Measurements from ENCODE around the gene IL22RA2. TPM values are rescaled to one million over a fixed set of nuclear protein-coding genes. Genes with fewer than 3 reads are reported as not detected.

The IL22RA2 gene
- total and polyA plus RNA-seq, 3 donors from 2014 or later, result not detected

DNA sequence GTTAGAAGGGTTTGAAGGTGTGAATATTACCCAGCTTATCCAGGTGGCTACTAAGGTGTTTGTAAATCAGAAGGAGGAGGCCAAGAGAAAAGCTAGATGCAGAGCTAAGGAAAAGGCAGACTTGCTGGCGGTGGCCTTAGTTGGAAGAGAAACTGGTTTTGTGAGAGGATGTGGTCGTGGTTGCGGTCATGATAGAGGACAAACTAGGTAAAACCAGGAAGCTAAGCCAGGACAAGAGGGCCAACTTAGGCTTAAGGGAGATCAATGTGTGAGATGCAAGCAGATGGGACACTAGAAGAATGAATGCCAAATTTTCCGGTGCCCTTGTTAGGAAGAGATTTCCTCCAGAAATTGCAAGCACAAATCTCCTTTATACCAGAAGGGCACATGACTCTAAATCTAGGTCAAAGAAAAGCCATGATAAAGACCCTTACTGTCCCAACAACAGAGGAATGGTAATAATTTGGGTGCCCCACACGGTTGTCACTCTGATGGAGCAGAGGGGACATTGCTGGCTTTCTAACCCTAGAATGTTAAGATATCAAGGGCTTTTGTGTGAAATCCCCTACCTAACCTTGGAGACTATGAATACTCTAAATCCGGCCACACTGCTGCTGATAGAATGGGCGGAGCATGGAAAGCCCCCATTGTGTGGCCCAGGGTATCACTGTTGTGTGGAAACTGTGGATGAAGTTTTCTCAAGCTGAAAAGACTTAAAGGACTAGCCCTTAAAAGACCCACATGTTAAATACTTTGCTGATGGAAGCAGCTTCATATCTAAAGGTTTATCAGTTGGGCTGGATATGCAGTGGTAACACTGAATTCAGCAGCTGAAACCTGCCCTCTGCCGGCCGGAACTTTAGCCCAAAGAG, 7.8 kb downstream of the IL22RA2 start:
- Histone ChIP-seq H3K27me3 (no peaks in the 10 kb centered on the region), H3K4me1 (no peaks in the 10 kb centered on the region), H3K36me3 (ENCODE audit: low read depth, missing control alignments) (no peaks in the 10 kb centered on the region), H3K27ac (no peak overlapping the region), H3K4me3 (no peak overlapping the region), H3K9me3 (no peaks in the 10 kb centered on the region)
- DNase-seq, result no peak
- WGBS, 2 donors, result 83 to 88% methylated on average over 9 of the region's 9 CpGs
- no peak for TF ChIP-seq CTCF (IDR thresholded peaks at IDR 0.05)
- TF ChIP-seq POLR2A (IDR thresholded peaks at IDR 0.05), result no peak
- intact Hi-C loops (cut with DNase I; ENCODE audit: low total_unique reads), result no loop called here

DNA sequence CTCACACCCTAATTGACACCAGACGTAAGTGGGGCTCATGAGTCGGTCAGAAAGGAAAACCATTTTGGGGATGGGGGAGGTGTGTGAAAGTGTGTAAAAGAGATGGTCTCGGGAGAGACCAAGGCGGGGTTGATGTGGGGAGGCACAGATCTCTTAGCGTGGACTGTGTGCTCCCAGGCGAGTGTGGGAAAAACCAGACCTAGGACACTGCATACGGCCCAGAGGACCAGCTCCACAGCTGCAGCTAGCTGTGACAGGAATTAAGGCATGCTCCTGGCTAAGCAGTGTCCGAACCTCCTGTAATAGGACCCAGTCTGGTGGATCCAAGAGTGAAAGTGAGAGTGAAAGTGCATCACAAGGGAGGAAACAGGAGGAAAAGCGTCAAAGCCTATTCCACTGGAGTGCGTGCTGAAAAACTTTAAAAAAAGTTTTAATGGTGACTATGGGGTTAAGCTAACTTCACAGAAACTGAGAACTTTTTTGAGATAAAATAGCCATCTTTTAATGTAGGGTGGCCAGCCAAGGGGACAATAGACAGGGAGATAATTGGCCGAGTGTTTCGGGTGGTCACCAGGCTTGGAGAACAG, 9.6 kb downstream of the IL22RA2 start:
- 85 to 96% methylated on average over 12 of the region's 12 CpGs for WGBS, 2 donors
- Histone ChIP-seq H3K27ac (no peak overlapping the region), H3K27me3 (no peaks in the 10 kb centered on the region), H3K4me3 (no peak overlapping the region), H3K4me1 (no peaks in the 10 kb centered on the region), H3K36me3 (ENCODE audit: low read depth, missing control alignments) (no peaks in the 10 kb centered on the region), H3K9me3 (no peaks in the 10 kb centered on the region)
- TF ChIP-seq CTCF (IDR thresholded peaks at IDR 0.05) (no peak), POLR2A (IDR thresholded peaks at IDR 0.05) (no peak)
- no peak for DNase-seq
- intact Hi-C loops (cut with DNase I; ENCODE audit: low total_unique reads), result no loop called here

DNA sequence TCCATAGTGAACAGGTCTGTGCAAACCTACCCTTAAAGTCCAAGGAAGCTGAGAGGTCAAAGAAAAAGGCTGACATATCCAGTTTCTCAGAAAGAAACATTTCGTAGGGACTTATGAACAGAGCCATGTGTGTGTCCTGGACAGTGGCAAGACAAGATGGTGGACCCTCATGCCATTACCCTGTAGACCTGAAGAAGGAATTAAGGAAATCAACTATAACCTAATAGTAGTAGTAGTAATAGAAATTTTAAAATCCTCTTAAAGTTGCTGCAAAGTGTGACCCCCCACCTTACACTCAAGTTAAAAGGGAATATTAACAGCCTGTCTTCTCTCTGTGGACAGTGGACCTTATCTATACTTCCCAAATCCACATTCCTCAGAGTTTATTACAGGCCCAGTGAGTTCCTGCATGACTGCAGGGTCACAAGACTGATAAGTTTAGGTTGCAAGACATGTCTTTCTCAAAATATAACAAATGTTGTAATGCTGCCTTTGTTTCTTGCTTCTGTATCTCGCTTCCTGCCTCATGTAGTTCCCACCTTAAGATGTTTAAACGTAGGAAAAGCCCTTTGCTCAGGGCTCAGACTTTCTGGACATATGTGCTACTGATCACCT, 10.6 kb downstream of the IL22RA2 start:
- no peak overlapping the region for H3K4me3 ChIP-seq
- no peak overlapping the region for H3K27ac ChIP-seq
- H3K9me3 ChIP-seq, result no peaks in the 10 kb centered on the region
- H3K27me3 ChIP-seq, result no peaks in the 10 kb centered on the region
- H3K4me1 ChIP-seq, result no peaks in the 10 kb centered on the region
- no peaks in the 10 kb centered on the region for H3K36me3 ChIP-seq (ENCODE audit: low read depth, missing control alignments)
- intact Hi-C loops (cut with DNase I; ENCODE audit: low total_unique reads), result no loop called here
- no peak for DNase-seq
- WGBS, 2 donors, result 81% methylated on average over 3 of the region's 3 CpGs
- TF ChIP-seq POLR2A (IDR thresholded peaks at IDR 0.05) (no peak), CTCF (IDR thresholded peaks at IDR 0.05) (no peak)

GRCh38 chr6:137161949-137162348, 11.5 kb downstream of the IL22RA2 start:
- H3K27me3 ChIP-seq, result no peaks in the 10 kb centered on the region
- no peak for TF ChIP-seq CTCF (IDR thresholded peaks at IDR 0.05)
- TF ChIP-seq POLR2A (IDR thresholded peaks at IDR 0.05), result no peak
- no peak for DNase-seq
- no peaks in the 10 kb centered on the region for H3K9me3 ChIP-seq
- H3K4me3 ChIP-seq, result no peak overlapping the region
- H3K27ac ChIP-seq, result no peak overlapping the region
- intact Hi-C loops (cut with DNase I; ENCODE audit: low total_unique reads), result no loop called here
- H3K4me1 ChIP-seq, result no peaks in the 10 kb centered on the region
- 87% methylated on average over 5 of the region's 5 CpGs for WGBS, 2 donors
- no peaks in the 10 kb centered on the region for H3K36me3 ChIP-seq (ENCODE audit: low read depth, missing control alignments)

All from testis (tissue), 3 donors.